ENCODE results near the gene ITGB5.
"Not testable (repeated sequence)": the region's sequence is repeated elsewhere in the genome, so short reads cannot be mapped to it uniquely, and the experiment has no call there.

ITGB5 gene

GRCh38 chr3:124759666-124760401, 127.3 kb downstream of the ITGB5 start:
- H3K27ac ChIP-seq, result no peak overlapping the region
- TF ChIP-seq CTCF (IDR thresholded peaks at IDR 0.05) (no peak), ZFX (IDR thresholded peaks at IDR 0.05; ENCODE audit: borderline replicate concordance) (no peak)

GRCh38 chr3:124758851-124759635, 128.1 kb downstream of the ITGB5 start:
- no peak overlapping the region for H3K27ac ChIP-seq
- TF ChIP-seq CTCF (IDR thresholded peaks at IDR 0.05), result no peak
- no peak for TF ChIP-seq ZFX (IDR thresholded peaks at IDR 0.05; ENCODE audit: borderline replicate concordance)

GRCh38 chr3:124757926-124758325, 129.2 kb downstream of the ITGB5 start:
- H3K27ac ChIP-seq, result not testable (repeated sequence)

GRCh38 chr3:124752051-124752450, 135.1 kb downstream of the ITGB5 start:
- TF ChIP-seq ZFX (IDR thresholded peaks at IDR 0.05; ENCODE audit: borderline replicate concordance), result no peak
- TF ChIP-seq CTCF (IDR thresholded peaks at IDR 0.05), result no peak
- no peak overlapping the region for H3K27ac ChIP-seq

GRCh38 chr3:124751501-124751900, 135.7 kb downstream of the ITGB5 start:
- TF ChIP-seq CTCF (IDR thresholded peaks at IDR 0.05) (no peak), ZFX (IDR thresholded peaks at IDR 0.05; ENCODE audit: borderline replicate concordance) (no peak)

DNA sequence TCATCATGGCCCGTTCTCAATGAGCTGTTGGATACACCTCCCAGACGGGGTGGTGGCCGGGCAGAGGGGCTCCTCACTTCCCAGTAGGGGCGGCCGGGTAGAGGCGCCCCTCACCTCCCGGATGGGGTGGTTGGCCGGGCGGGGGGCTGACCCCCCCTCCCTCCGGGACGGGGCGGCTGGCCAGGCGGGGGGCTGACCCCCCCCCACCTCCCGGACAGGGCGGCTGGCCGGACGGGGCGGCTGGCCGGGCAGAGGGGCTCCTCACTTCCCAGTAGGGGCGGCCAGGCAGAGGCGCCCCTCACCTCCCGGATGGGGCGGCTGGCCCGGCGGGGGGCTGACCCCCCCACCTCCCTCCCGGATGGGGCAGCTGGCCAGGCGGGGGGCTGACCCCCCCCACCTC, 137.3 kb downstream of the ITGB5 start:
- peak overlapping the region; percentile 61; the same call in 1 of the 2 replicates for H3K27ac ChIP-seq

More at GRCh38 chr3:124751501-124751900, 135.7 kb downstream of the ITGB5 start:
- no peak overlapping the region for H3K27ac ChIP-seq

DNA sequence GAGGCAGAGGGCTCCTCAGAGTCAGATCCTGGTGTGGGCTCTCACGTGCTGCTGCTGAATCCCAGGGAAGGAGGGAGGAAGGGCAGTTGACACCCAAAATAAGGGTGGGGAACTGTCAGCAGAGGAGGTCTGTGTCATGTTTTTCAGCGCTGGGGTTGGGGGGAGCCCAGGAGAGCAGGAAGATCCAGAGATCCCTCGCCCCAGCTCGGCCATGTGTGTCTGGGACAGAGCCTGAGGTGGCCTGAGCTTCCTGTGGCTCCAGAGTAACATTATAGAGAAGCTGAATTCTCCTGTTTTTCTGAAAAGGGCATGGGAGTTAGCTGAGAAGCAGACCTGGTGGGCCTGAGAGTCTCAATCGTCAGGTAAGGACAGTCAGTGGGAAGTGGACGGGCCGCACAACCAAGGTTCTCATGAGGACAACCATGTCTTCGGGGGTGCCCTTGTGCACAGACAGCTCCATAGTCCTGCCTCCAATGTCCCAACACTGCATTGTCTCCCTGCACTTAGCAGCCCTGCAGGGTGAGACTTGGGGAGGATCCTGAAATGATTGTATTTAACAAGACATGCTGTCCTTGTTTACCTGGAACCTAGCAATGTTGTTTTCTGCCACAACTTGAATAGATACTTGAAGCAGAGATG, 138.5 kb downstream of the ITGB5 start:
- H3K27ac ChIP-seq, result peak overlapping the region; percentile 61
- TF ChIP-seq CTCF (IDR thresholded peaks at IDR 0.05), result no peak
- TF ChIP-seq ZFX (IDR thresholded peaks at IDR 0.05; ENCODE audit: borderline replicate concordance), result no peak
